IPS DF 4.7 (cell line): ENCODE results near the gene CBX8.

Experiments
- DNase-seq: peaks from one replicate; pipeline ENCODE4 v3.0.0-alpha.2; 2013; ENCODE audit warnings: low spot score; ENCODE audit errors: extremely low read depth

CBX8 gene

DNA sequence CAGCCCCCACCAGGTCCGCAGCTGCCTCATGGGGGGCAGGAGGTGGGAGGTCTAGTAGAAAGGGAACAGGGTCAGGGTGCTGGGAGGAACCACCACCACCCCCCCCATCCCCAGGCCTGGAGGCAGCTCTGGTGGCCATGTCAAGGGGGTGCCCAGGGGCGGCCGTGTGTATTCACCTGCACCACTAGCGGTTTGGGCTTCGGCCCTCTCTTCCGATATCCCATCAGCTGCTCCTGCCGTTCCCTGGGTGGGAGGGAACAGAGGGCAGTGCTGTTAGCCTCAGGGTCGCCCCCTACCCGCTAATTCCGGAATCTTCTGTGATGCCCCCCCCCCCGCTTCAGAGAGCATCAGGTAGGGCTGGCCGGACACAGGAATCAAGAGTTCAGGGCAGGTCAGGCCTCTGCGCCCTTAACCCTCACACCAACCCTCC lies 38.6 kb upstream of the CBX8 start:
- no peak for DNase-seq

DNA sequence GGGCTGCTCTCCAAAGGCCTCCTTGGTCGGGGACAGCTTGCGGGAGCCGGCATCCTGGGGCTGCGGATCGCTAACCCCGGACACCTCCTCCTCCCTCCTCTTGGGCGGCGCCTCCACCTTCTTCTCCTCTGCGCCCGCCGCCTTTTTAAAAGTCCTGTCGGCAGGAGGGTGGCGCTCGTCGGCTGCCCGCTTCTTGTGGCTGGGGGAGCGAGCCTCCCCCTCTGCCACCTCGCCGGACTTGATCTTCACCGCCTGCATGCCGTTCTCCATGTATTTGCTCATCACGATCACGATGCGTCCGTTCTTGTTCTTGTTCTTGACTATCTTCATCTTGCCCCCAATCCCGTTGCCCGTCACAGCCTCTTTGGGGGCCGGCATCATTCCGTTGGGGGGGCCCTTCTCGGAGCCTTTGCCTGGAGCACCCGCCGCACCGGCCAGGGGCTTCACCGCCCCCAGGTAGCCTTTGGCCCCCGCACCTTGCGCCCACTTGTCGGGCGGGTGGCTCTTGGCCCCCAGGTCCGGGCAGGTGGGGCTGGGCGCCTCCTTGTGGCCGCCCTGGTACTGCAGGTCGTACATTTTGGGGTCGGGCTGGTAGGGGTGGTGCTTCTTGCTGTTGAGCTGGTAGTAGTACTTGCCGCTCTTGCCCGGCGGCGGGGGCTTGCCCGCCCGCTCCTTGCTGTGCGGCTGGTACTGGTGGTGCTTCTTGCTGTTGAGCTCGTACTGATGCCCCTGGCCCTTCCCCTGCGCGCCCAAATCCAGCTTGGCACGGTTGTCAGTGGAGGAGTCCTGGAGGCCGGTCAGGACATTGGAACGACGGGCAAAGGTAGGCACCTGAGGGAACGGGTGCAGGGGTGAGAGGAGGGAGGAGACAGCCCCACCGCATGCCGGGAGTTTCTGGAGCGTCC lies 37.9 kb upstream of the CBX8 start:
- no peak for DNase-seq

DNA sequence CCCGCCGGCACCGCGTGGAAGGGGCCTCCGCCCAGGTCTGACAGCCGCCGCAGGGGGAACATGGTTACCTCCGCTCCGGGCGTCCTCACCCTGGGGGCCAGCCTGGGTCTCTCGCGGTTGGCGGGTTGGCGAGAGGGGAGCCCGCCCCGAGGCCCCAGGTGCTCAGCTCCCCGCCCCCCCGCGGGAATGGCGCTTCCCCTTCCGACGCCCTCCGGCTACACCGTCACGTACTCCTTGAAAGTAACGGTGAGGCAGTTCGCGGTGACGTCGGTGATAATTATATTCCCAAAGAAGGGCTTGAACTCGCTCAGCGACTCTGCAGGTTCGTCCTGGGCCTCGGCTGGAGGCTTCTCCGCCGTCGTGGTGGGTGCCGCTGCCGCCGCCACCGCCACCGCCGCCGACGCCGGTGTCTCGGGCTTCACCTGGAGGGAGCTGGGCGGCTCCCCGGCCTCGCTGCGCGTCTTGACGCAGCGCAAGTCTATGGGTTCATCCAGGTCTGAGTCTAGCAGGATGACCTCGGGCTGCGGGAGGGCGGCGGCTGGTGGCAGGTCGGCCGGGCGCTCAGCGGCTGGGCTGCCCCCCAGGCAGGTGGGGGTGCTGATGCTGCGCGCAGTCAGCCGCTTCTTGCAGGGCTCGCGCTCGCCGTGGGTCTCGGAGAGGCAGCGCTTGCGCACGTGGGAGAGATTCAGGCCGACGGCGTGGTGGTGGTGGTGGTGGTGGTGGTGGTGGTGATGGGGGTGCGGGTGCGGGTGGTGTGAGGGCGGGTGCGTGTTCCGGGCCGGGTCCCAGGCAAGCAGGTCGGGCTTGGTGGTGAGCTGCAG lies 37.1 kb upstream of the CBX8 start:
- DNase-seq, result no peak

DNA sequence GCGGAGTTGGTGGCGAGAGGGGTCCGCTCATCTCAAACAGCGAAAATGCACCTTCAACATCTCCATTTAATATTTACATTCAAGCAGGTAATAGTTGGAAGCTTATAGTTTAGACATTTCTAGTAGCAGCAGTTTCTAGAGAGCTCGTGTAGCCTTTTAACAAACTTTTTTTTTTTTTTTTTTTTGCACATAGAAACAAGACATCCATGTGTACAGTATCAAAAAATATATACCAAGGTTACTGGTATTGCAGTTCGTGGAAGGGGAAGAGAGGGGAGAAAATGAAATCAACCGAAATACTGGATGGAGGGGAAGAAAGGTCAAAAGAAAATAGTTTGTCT lies 36.2 kb upstream of the CBX8 start:
- no peak for DNase-seq

DNA sequence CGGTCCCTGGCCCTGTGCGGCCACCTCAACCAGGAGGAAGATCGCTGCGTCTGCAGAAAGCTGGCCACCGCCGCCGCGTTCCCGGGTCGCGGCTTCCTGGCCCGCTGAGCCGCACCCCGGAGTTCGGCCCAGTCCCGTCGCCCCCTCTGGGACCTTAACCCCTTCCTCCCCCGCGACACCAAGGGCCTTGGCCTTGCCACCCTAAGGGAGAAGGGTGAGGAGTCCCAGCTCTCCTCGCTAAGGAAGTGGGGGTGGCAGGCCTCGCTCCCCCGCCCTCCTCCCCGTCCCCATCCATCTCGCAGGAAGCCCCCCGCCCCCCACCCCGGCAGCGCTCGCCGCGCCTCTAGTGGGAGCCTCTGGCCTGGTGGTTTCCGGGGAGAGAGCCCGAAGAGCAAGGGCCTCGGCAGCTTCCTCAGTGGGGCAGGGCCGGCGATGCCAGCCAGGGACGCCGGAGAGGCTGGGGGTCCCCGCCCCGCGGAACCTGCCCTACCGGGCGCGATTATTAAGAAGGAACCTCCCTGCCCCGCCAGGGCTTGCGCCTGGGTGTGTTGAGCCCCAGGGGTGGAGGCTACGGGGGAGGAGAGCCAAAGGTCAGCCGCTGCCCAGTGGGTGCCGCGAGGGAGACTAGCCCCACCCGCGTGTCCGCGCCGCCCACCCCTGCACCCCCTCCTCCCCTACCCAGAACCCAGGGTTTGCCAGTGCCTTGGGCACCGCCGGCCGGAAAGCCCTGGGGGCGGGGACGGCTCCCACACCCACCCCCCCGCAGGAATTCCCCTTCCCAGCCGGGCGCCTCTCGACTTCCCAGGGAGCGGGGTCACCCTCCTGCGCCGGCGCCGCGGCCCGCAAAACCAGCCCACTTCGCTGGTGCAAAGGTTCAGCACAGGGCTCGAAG lies 35.6 kb upstream of the CBX8 start:
- no peak for DNase-seq

DNA sequence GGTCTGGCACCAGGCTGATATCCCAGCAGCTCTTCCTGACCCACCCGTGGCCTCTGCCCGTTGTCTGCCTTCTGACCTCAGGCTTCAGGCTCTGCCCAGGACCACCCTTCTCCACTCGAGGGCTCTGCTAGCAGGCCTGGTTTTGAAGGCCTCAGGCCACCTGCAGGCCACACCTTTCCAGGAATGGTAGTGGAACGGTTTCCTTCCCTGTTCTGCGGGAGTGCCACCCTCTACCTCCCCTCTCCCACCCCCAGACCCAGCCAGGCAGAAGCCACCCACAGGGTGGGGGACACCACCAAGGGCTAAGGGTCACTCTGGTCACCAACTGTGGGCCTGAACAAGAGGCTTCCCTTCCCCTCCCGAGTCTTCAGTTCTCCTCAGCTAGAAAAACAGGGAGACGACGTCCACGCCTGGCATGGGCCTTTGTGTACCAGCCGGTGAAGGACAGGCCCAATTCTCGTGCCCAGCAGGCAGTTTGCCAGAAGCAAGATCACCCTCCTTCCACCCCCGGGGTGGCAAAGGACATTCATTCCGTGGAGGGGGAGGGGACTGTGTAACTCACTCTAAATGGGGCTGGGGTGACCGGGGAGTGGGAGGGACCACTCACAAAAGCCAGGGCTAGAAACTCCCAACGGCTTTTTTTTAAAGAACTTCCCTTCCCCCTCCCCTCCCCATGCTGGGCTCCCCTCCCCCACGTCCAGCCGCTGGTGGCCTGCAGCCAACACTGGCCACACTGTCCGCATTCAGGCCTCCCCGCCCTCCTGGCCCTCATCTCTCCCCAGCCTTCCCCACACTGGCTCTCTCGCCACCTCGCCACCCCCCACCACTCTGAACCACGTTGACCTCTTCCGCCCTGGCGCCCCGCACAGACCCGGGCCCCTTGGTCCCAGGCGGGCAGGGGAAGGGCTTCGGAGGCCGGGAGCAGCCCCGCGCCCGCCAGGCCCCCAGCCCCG lies 34.7 kb upstream of the CBX8 start:
- no peak for DNase-seq

DNA sequence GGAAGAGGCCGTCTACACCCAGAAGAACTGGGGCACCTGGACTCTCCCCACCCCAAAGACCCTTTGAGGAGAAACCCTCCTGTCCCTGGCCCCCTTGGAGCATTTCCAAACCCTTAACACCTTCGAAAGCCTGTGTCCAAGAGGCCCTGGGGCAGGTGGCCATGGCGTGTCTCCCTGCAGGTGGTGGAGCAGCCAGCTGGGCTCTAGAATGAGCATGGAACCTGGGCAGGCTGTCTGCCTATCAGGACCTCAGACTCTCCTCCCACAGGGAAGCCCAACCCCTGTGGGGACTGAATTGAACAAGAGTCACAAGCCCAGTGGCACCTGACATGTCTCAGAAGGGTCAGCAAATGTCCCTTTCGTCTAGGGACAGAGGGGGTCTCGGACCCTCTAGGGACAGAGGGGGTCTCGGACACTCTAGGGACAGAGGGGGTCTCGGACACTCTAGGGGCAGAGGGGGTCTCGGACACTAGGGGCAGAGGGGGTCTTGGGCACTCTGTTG lies 33.9 kb upstream of the CBX8 start:
- DNase-seq, result no peak

DNA sequence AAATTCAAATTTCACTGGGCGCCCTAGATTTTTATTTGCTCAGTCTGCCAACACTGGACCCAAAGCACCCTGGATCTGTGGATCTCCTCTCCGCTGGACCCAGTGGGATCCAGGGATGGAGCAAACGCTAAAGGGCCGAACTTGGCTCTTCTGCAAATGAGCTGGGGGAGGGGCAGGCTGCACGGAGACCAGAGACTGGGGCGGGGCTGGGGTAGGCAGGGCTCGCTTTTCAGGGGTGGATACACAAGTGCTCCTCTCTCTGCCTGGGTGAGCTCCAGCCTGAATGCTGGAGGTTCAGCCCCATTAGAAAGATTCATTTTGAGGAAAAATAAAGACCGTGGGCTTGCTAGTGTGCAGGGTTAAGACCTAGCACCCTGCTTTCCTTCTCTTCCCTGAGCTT lies 33.4 kb upstream of the CBX8 start:
- DNase-seq, result no peak

DNA sequence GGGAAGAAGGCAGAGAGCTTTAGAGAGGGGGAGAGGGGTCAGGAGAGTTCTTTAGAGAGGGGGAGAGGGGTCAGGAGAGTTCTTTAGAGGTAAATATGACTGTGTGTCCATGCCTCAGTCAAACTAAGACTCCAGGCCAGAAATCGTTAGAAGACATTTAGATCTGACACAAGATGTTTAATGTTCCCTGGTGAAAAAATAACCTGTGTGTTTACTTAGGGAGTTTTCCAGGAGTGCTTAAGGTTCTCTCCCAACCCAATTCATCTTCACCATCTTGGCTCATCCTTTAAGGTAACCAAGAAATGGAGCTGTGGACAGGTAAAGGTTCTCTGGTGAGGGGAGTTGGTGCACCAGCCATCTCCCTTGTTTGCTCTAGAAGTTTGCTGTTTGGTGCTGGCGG lies 32.6 kb upstream of the CBX8 start:
- DNase-seq, result no peak

DNA sequence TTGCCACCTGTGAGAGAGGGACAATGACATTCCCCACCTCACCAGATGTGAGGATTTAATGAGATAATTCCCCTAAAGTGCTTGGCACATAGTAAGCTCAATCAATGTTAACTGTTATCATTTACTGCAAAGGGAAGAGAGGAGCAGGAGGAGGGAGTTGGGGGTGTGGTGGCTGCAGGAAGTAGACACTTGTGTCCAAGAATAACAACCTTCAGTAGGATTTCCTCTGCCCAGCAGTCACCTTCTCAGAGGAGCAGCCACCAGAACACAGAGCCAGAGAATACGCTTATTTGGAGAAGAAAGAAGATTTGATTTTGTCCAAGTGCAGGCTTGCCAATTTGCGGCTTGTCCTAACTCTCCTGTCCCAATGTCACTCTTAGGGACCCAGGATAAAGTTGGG lies 32.1 kb upstream of the CBX8 start:
- DNase-seq, result no peak

DNA sequence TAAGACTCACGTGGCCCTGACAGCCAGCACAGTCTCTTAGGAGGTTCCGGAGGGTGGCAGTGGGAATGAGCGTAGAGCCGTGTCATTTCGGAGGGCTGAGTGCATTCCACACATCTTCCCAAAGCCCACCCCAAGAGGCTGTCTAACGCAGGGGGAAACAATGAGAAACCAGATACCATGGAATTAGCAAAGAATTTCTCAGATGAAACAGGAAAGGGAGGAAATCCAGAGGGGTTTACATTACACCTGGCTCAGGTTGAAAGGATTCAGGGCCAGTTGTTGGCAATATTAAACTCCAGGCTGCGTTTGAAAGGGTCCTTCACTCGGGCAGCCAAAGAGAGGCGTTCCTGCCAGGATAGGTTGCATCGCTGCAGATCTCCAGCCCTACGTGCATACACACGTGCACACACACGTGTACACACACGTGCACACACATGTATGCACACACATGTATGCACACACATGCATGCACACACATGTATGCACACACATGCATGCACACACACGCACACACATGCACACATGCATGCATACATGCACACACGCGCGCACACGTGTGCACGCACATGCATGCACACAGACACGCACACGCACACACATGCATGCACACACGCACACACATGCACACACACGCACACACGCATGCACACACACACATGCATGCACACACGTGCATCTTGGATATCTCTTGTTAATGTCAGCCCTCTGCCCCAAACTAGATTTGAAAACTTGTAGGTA lies 30.1 kb upstream of the CBX8 start:
- no peak for DNase-seq

DNA sequence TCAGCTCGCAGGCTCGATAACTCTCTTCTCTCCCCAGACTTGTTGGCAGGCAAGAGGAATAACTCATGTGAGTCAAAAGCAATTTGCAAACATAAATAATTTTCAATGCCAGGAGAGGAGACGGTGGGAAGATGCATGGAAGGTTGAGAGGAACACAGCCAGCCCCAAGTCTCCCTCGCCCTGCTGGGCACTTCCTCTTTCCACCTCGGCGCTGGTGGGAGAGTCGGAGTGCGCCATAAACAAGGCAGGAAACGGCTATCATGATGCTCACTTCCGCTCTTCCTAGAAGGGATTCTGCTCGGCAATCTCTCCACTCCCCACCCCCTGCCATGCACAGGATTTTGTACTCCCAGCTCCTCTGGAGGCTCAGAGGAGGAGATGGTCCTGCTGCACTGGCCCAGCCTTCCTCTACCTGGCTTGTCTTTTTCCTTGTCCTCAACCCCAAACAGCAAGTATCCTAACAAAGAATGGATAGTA lies 29.4 kb upstream of the CBX8 start:
- no peak for DNase-seq

DNA sequence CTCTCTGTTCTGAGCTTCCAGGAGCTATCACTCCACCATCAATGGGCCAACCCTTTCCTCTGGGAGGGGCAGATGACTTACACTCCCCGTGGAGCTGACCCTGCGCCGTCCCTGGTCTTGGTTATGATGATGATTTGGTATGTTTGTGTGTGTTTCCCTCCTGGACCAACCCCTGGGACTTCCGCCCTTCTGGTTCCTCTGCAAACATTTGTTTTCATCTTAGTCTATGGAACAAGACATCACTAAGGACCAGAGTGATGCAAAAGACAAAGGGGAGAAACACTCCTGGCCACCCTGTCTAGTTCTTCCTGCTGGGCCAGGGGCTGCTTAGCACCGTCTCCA lies 28.7 kb upstream of the CBX8 start:
- DNase-seq, result no peak

DNA sequence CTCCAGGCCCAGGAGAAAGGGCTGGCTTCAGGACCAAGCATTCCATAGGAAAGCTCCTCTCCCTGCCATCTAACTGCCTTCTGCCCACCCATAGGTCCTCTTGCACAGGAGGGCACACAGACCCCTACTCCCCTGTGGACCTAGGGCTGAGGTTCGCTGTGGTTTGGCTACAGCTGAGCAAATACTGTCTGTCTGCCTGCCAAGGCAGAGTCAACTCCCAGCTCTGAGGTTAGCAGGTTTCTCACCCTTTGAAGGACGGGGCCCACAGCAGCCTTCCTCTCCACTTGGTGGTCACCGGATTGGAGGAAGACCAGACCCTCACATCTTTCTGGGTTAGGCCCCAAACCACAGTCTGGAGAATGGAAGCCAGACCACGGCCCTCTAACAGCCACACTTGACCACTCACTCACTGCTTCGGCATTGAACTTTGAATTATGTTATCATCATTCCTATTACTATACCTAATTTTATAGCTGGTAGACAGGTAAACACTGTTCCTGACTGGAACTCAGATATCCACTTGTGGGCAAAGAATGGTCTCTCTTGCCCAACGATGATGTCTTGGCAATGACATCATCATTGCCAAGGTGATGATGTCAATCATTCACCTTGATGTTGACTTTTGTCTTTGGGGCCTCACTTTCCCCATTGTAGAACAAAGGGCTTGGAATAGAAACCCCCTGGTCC lies 28.2 kb upstream of the CBX8 start:
- DNase-seq, result no peak

DNA sequence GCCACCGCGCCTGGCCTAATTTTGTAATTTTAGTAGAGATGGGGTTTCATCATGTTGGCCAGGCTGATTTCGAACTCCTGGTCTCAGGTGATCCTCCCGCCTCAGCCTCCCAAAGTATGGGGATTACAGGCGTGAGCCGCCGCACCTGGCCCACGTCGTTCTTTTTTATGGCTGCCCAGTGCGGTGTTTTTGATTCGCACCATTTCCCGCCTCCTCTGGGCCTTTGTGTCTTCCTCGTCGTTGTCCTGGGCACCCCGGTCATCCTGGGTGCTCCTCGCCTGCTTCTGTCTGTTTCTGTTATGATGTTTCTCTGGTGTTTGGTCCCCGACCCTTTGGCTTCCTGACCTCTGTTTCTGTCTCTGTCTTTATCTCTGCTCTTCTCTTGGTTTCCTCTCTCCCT lies 27.4 kb upstream of the CBX8 start:
- no peak for DNase-seq

DNA sequence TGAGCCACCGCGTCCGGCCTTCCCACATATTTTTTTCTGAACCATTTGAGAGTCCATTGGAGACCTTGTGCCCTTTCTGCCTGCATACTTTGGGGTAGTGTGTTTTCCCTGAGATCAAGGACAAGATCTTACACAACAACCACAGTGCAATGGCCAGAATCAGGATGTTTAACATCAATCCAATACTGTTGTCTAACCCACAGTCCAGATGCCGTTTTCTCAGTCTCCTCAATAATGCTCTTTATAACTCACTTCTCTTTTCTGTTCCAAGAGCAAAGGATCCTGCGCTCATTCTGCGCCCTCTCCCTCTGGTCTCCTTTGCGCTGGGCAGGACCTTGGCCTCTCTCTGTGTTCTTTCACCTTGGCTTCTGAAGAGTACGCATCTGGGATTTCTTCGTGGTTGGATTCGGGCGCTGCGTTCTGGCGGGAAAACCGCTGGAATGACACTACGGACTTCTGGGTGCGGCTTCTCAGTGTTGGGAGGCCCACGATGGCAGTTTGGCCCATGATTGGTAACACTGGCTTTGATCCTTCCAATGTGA lies 25.8 kb upstream of the CBX8 start:
- DNase-seq, result no peak

DNA sequence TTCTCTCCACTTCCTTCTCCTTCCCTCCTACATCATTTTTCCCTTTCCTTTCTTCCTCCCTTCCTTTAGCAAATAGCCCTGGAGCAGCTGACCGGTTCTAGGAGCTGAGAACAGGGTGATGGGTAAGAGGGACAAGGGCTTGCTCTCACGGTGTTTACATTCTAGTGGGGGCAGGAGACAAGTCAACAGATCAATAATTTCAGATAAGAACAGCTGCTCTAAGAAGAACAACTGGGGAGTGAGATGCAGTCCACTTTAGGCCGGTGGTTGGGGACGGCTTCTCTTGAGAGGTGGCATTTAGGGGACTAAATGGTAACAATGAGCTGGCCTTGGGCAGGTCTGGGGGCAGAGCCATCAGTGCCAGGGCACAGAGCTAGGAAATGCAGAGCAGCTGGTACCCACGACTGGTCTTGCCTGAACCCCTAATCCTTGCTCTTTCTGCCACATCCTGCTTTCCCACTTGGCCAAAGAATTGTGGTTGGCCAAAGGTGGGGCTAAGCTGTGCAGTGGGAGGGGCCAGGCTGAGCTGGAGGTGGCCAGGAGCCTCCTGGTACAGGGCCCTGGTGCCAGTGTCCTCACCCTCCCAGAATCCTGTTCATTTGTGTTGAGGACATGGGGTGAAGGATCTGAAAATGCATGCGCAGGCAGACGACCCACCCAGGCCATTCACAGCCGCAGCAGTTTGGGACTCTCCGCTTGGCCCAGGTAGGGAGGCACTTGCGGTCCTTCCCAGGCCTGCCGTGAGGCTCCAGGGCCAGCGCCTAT lies 24.6 kb upstream of the CBX8 start:
- DNase-seq, result no peak

DNA sequence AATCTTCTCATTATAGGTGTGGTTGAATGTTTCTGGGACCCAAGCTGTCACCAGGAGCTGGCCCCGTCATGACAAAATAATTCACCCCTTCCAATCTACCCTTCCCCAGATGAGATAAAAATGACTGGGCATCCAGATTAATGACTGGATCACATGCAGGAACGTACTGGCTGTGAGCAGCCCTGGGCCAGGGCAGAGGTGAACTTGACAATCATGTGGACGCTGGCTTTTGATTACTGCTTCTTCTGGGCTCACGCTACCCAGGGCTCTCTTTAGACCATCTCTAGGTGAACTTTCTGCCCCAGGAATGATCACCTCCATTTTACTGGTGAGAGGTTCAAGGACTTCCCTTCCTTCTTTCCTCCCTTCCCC lies 24.1 kb upstream of the CBX8 start:
- no peak for DNase-seq
